K562 (cell line): Measurements from ENCODE around the gene PRKAR1B. TPM values are rescaled to one million over a fixed set of nuclear protein-coding genes. Genes with fewer than 3 reads are reported as not detected.

Experiments used
- ATAC-seq: fragments of 200-7000 bp; cut with Tn5 transposase; 3 replicates; pipeline ENCODE4 v1.9.1; 2020; ENCODE audit warnings: moderate library complexity
- BruUV-seq: library from RNA; stranded (reverse); fragments of 400-500 nt; replicated peaks from 2 replicates; lab custom pipeline; 2021; lab: Mats Ljungman, UMichigan
- CTCF ChIA-PET: fragments of 300-600 bp; formaldehyde crosslinking; extraction: SDS; loops from one replicate; lab custom pipeline; 2021; ENCODE audit warnings: low intra/inter-chr PET ratio; lab: Yijun Ruan, JAX
- POLR2A ChIA-PET: fragments of 300-600, 350-650 bp; sonication (Branson Sonifier 250); formaldehyde crosslinking; extraction: SDS; loops from one replicate; lab custom pipeline; 2021; ENCODE audit warnings: antibody characterized with exemption, inconsistent platforms; lab: Yijun Ruan, JAX
- DNase-seq, 4 experiments: peaks; one replicate each; pipeline versions ENCODE4 v3.0.0 to v3.0.0-alpha.2; 2011 to 2018; ENCODE audit warnings: low spot score in 3 of 4, mixed read lengths in 3 of 4; ENCODE audit errors: extremely low read depth in 1 of 4
- FAIRE-seq: peaks from 2 replicates; lab custom pipeline; 2011; peaks lifted over from hg19 to GRCh38; lab: Jason Lieb, UNC
- H2AFZ ChIP-seq: 2 replicates; pipeline ENCODE4 v1.6.0; 2011; ENCODE audit warnings: low read depth, low read length, control low read depth, inconsistent platforms
- H3K27ac ChIP-seq: fragments of 200-600 bp; 3 replicates; pipeline ENCODE4 v1.8.0; 2011; ENCODE audit warnings: low read depth, mild to moderate bottlenecking, control low read depth, inconsistent platforms, low read length, moderate library complexity, mixed read lengths; ENCODE audit errors: extremely low read depth
- H3K27me3 ChIP-seq, 2 experiments: fragments of 300-600 bp in 1 of 2; 2 replicates in 1 of 2; 3 replicates in 1 of 2; pipeline versions ENCODE4 v1.6.0 to v1.8.0; 2011; ENCODE audit warnings: inconsistent platforms in 2 of 2, low read length in 2 of 2, mild to moderate bottlenecking in 1 of 2, mixed read lengths in 1 of 2, moderate library complexity in 1 of 2; ENCODE audit not compliant: control insufficient read depth in 2 of 2, insufficient read depth in 2 of 2
- H3K36me3 ChIP-seq: fragments of 300-600 bp; 3 replicates; pipeline ENCODE4 v1.8.0; 2011; ENCODE audit warnings: mild to moderate bottlenecking, low read length, inconsistent platforms; ENCODE audit not compliant: control insufficient read depth, insufficient read depth
- H3K4me1 ChIP-seq, 2 experiments: fragments of 200-600 bp in 1 of 2; replicated peaks in 1 of 2; 2 replicates in 1 of 2; 3 replicates in 1 of 2; pipeline versions ENCODE4 v1.5.1 to v1.8.0; 2011; ENCODE audit warnings: inconsistent platforms in 2 of 2, low read length in 2 of 2, mild to moderate bottlenecking in 1 of 2, mixed read lengths in 1 of 2, moderate library complexity in 1 of 2; ENCODE audit not compliant: control insufficient read depth in 2 of 2, insufficient read depth in 2 of 2
- H3K4me2 ChIP-seq: 2 replicates; pipeline ENCODE4 v1.6.1; 2011; ENCODE audit warnings: low read length, control low read depth, inconsistent platforms, mixed read lengths; ENCODE audit not compliant: insufficient read depth
- H3K4me3 ChIP-seq: fragments of 200-600 bp; sonication (generic), shearing (Covaris generic); 2 replicates; pipeline ENCODE4 v1.5.1; 2016; ENCODE audit warnings: control low read depth, inconsistent platforms
- H3K79me2 ChIP-seq: fragments of 200-600 bp; 3 replicates; pipeline ENCODE4 v1.8.0; 2011; ENCODE audit warnings: low read length, inconsistent platforms; ENCODE audit not compliant: control insufficient read depth, insufficient read depth
- H3K9ac ChIP-seq, 2 experiments: 2 replicates each; pipeline versions ENCODE4 v1.6.0 to v1.6.1; 2011; ENCODE audit warnings: low read depth in 2 of 2, low read length in 2 of 2, control low read depth in 1 of 2, inconsistent platforms in 1 of 2, mild to moderate bottlenecking in 1 of 2, mixed read lengths in 1 of 2; ENCODE audit not compliant: insufficient read depth in 1 of 2
- H3K9me1 ChIP-seq: one replicate; pipeline ENCODE4 v1.6.0; 2011; ENCODE audit warnings: inconsistent platforms, mild to moderate bottlenecking, low read length, moderate library complexity; ENCODE audit not compliant: control insufficient read depth, insufficient read depth
- H3K9me3 ChIP-seq: replicated peaks from 2 replicates; pipeline ENCODE4 v1.5.1; 2011; ENCODE audit warnings: low read depth, low read length, inconsistent platforms; ENCODE audit not compliant: control insufficient read depth, insufficient read depth
- H4K20me1 ChIP-seq: replicated peaks from 2 replicates; pipeline ENCODE4 v1.6.1; 2011; ENCODE audit warnings: low read length, inconsistent platforms, mixed read lengths; ENCODE audit not compliant: control insufficient read depth, insufficient read depth
- ATF7 ChIP-seq: fragments of 450-650 bp; IDR thresholded peaks from 2 replicates; pipeline ENCODE4 v1.7.1; 2014; ENCODE audit warnings: mild to moderate bottlenecking, moderate library complexity
- BCOR ChIP-seq: fragments of 450-650 bp; IDR thresholded peaks from 2 replicates; pipeline ENCODE4 v1.6.1; 2016
- DMBX1 ChIP-seq: fragments of 250-450 bp; sonication (Bioruptor Pico); IDR thresholded peaks from 2 replicates; pipeline ENCODE4 v1.8.0; 2022; ENCODE audit warnings: inconsistent platforms, mild to moderate bottlenecking, moderate library complexity, borderline replicate concordance
- FOSL1 ChIP-seq: fragments of 200-800 bp; sonication (Bioruptor generic); conservative IDR thresholded peaks from 2 replicates; pipeline ENCODE4 v1.6.1; 2016; ENCODE audit warnings: missing genetic modification characterization, missing compliant biosample characterization
- MECOM ChIP-seq: fragments of 250-450 bp; sonication (Bioruptor Pico); IDR thresholded peaks from 2 replicates; pipeline ENCODE4 v1.8.0; 2022; ENCODE audit warnings: inconsistent platforms
- NCOA2 ChIP-seq, 2 experiments: fragments of 450-650 bp; IDR thresholded peaks; 2 replicates each; pipeline ENCODE4 v1.6.1; 2018; ENCODE audit warnings: mild to moderate bottlenecking in 2 of 2, moderate library complexity in 1 of 2; ENCODE audit not compliant: partially characterized antibody in 2 of 2
- NR2C2 ChIP-seq, 2 experiments: fragments of 200-800 bp in 1 of 2; sonication (Bioruptor generic) in 1 of 2; sonication (generic) in 1 of 2; formaldehyde crosslinking in 1 of 2; IDR thresholded peaks; 2 replicates each; pipeline versions ENCODE4 v1.6.1 to v1.8.0; 2016 to 2022; ENCODE audit warnings: mild to moderate bottlenecking in 1 of 2, missing compliant biosample characterization in 1 of 2, missing genetic modification characterization in 1 of 2, missing genetic modification reagents in 1 of 2
- SRSF3 ChIP-seq: fragments of 200-400 bp; formaldehyde crosslinking; IDR thresholded peaks from 2 replicates; pipeline ENCODE4 v1.6.1; 2016; ENCODE audit warnings: mild to moderate bottlenecking, low read length, moderate library complexity; ENCODE audit not compliant: insufficient read depth
- SUPT5H ChIP-seq: fragments of 450-650 bp; IDR thresholded peaks from 2 replicates; pipeline ENCODE4 v1.6.1; 2016
- ZNF780A ChIP-seq: fragments of 250-450 bp; sonication (Bioruptor Pico); IDR thresholded peaks from 2 replicates; pipeline ENCODE4 v1.5.0; 2021; ENCODE audit warnings: mild to moderate bottlenecking
- WGBS: fragments of 100-300 bp; shearing (Covaris generic); methylation state at CpG from one replicate; pipeline ENCODE4 v1.1.6; 2016; ENCODE audit warnings: low coverage, mixed read lengths; ENCODE audit not compliant: insufficient coverage; ENCODE audit errors: missing lambda C conversion rate; 5-methylcytosine and 5-hydroxymethylcytosine counted together
- in situ Hi-C: fragments of 300-500 bp; cut with MboI; formaldehyde crosslinking; loops from 4 replicates; pipeline ENCODE4 v1.15.0; 2018; ENCODE audit warnings: inconsistent platforms, mixed read lengths
- intact Hi-C: fragments of 100-400 bp; cut with micrococcal nuclease; formaldehyde crosslinking; loops from 2 replicates; pipeline ENCODE4 v1.14.2; 2022
- polyA plus RNA-seq, 8 experiments: library from polyadenylated mRNA; depleted of rRNA in 4 of 8; stranded (reverse) in 5 of 8; unstranded in 3 of 8; fragments of >200 nt; fragmentation: Nextera tagmentation in 2 of 8; fragmentation: Illumina TruSeq in 1 of 8; extraction: Ambion mirVana in 2 of 8; extraction: Trizol in 1 of 8; gene quantifications; 2 replicates each; pipeline versions ENCODE4 v1.2.1 to v1.2.3, GENCODE V29; 2011 to 2014; ENCODE audit warnings: inconsistent platforms in 1 of 8, missing spikeins in 1 of 8
- total RNA-seq, 7 experiments: library from RNA; depleted of rRNA in 6 of 7; stranded (reverse); fragments of >200 nt in 6 of 7; fragmentation: Illumina TruSeq in 2 of 7; extraction: Trizol in 2 of 7; gene quantifications; 2 replicates each; pipeline versions ENCODE4 v1.2.1 to v1.2.3, GENCODE V29; 2011 to 2021; ENCODE audit warnings: low replicate concordance in 1 of 7
- TF ChIP-seq, protein P1 (sequence below), 2 experiments: IDR thresholded peaks; 2 replicates each; pipeline ENCODE4 v1.6.1; 2012; ENCODE audit warnings: improper control_type of control experiment in 2 of 2, low read depth in 2 of 2, low read length in 2 of 2, borderline replicate concordance in 1 of 2
- TF ChIP-seq, protein P2 (sequence below): sonication (generic); formaldehyde crosslinking; IDR thresholded peaks from 2 replicates; pipeline ENCODE4 v1.8.1; 2022; ENCODE audit warnings: missing genetic modification reagents

The PRKAR1B gene
- total and polyA plus RNA-seq, 9 of the 15 experiments (the other 6 are each of a cell fraction or from before 2014, with no cell fraction given) = 0.99 to 30.5 (median 12.7) TPM

DNA sequence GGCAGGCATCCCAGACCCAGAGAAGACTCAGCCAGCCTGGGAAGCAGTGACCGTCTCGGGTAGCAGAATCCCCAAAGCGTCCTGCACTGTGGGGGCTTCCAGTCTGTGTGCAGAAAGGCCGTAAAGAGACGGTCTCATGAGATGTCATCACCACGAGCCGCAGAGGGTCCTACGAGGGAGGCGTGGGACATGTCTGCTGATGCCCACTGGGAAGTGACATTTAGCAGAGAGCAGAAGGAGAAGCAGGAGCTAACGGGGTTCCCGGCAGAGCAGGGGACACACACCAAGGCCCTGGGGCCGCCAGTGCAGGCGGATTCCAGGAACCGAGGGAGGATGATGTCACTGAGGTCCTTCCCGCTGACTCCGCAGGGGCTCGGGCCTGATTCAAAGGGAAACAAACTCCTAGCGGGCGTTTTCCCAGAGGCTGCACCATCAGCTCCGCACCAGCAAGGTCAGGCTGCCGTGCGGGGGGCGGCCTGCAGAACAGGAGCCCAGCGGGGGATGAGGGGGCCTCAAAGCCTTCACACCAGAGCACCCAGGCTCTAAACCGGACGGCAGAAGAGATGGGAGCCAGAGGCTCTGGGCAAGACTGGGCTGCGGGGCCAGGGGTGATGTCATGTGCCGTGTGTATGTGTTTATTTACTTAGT is 122.1 kb downstream of the PRKAR1B start:
- intact Hi-C loops = loop anchor here (5.0 to 10.0 kb wide), 2 partner anchors 83 to 140 kb away; no protein-coding TSS in a partner anchor
- Histone ChIP-seq H3K79me2 (peaks cover 31% of the 10 kb centered on the region; the same call in 2 of the 3 replicates), H3K4me3 (peak overlapping the region; percentile 41), H3K36me3 (peaks cover 16% of the 10 kb centered on the region), H3K4me2 (peak overlapping the region; percentile 93), H2AFZ (peak overlapping the region; percentile 77), H3K27me3 (no peaks in the 10 kb centered on the region), H3K4me1 (peaks cover 49 to 73% of the 10 kb centered on the region in 2 experiments), H3K27ac (peak overlapping the region; percentile 100), H3K9me1 (peaks cover 6% of the 10 kb centered on the region), H3K9ac (peak overlapping the region; percentile 89 to 97), H3K9me3 (no peaks in the 10 kb centered on the region), H4K20me1 (no peaks in the 10 kb centered on the region)
- in situ Hi-C loops = no loop called here
- ATAC-seq (peak; percentile 56), DNase-seq (peak; percentile 54 to 84 (median 60)), FAIRE-seq (peak; percentile 73)
- ChIA-PET CTCF (no interaction called here), POLR2A (interaction anchor here (1.1 kb wide), 2 partner anchors 12 to 15 kb away, joined by 4 to 5 read pairs; no protein-coding TSS in a partner anchor)
- BruUV-seq = TSS peak; percentile 83
- WGBS = 22% methylated on average over 24 of the region's 28 CpGs
- TF ChIP-seq DMBX1 (peak; percentile 71; the same call in 1 of the 2 replicates), NCOA2 (IDR thresholded peaks at IDR 0.05; ENCODE audit: partially characterized antibody in 2 of 2) (no peak), ZNF780A (CRISPR knock-in tag) (peak; percentile 54; the same call in 1 of the 2 replicates), NR2C2 (CRISPR knock-in tag; IDR thresholded peaks at IDR 0.05) (no peak), NR2C2 (tag; IDR thresholded peaks at IDR 0.05) (peak; percentile 9; the same call in 1 of the 2 replicates), MECOM (CRISPR knock-in tag) (0 out of 2 replicates have a peak, but pooled peaks have one; percentile 23), BCOR (peak; percentile 56; the same call in 1 of the 2 replicates), SRSF3 (peak; percentile 77; the same call in 1 of the 2 replicates), SUPT5H (0 out of 2 replicates have a peak, but pooled peaks have one; percentile 36), ATF7 (peak; percentile 97), FOSL1 (peak; percentile 4; the same call in 1 of the 2 replicates)
- TF ChIP-seq, protein P1, sequence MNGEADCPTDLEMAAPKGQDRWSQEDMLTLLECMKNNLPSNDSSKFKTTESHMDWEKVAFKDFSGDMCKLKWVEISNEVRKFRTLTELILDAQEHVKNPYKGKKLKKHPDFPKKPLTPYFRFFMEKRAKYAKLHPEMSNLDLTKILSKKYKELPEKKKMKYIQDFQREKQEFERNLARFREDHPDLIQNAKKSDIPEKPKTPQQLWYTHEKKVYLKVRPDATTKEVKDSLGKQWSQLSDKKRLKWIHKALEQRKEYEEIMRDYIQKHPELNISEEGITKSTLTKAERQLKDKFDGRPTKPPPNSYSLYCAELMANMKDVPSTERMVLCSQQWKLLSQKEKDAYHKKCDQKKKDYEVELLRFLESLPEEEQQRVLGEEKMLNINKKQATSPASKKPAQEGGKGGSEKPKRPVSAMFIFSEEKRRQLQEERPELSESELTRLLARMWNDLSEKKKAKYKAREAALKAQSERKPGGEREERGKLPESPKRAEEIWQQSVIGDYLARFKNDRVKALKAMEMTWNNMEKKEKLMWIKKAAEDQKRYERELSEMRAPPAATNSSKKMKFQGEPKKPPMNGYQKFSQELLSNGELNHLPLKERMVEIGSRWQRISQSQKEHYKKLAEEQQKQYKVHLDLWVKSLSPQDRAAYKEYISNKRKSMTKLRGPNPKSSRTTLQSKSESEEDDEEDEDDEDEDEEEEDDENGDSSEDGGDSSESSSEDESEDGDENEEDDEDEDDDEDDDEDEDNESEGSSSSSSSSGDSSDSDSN (IDR thresholded peaks at IDR 0.05; ENCODE audit: borderline replicate concordance in 1 of 2, low read depth in 2 of 2, low read length in 2 of 2) = 0 out of 4 replicates have a peak, but pooled peaks of 1 of the 2 experiments have one; percentile 15
- TF ChIP-seq, protein P2, sequence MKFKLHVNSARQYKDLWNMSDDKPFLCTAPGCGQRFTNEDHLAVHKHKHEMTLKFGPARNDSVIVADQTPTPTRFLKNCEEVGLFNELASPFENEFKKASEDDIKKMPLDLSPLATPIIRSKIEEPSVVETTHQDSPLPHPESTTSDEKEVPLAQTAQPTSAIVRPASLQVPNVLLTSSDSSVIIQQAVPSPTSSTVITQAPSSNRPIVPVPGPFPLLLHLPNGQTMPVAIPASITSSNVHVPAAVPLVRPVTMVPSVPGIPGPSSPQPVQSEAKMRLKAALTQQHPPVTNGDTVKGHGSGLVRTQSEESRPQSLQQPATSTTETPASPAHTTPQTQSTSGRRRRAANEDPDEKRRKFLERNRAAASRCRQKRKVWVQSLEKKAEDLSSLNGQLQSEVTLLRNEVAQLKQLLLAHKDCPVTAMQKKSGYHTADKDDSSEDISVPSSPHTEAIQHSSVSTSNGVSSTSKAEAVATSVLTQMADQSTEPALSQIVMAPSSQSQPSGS = peak; percentile 84; the same call in 1 of the 2 replicates
